PFSK-1 (cell line): ENCODE data around the gene RGS6.

Experiments
- FOXP2 ChIP-seq: optimal IDR thresholded peaks from 2 replicates; pipeline ENCODE3; 2011; ENCODE audit warnings: borderline replicate concordance, control low read depth, inconsistent platforms; ENCODE audit not compliant: insufficient read depth; ENCODE audit errors: extremely low read length, extremely low read depth
- POLR2AphosphoS5 ChIP-seq: IDR thresholded peaks from 2 replicates; pipeline ENCODE4 v1.6.1; 2012; ENCODE audit warnings: low read depth, mild to moderate bottlenecking, control low read depth, low read length, moderate library complexity
- REST ChIP-seq, 2 experiments: IDR thresholded peaks; 2 replicates each; pipeline versions ENCODE4 v1.6.1 to v1.8.0; 2011 to 2012; ENCODE audit warnings: low read depth in 2 of 2, low read length in 2 of 2, control low read depth in 1 of 2, inconsistent platforms in 1 of 2, mild to moderate bottlenecking in 1 of 2, moderate library complexity in 1 of 2; ENCODE audit not compliant: insufficient read depth in 1 of 2
- SIN3A ChIP-seq: IDR thresholded peaks from 2 replicates; pipeline ENCODE4 v1.6.1; 2012; ENCODE audit warnings: mild to moderate bottlenecking, low read length, moderate library complexity, borderline replicate concordance; ENCODE audit not compliant: insufficient read depth
- TAF1 ChIP-seq: IDR thresholded peaks from 2 replicates; pipeline ENCODE4 v1.6.1; 2012; ENCODE audit warnings: low read length, control low read depth, borderline replicate concordance; ENCODE audit not compliant: insufficient read depth

Gene RGS6

GRCh38 chr14:72275242-72275641, 343.0 kb downstream of the RGS6 start:
- TF ChIP-seq REST (IDR thresholded peaks at IDR 0.05; ENCODE audit: insufficient read depth in 1 of 2, low read depth in 2 of 2, low read length in 2 of 2) (no peak), FOXP2 (no peak), POLR2AphosphoS5 (no peak), SIN3A (no peak), TAF1 (no peak)

- TF ChIP-seq POLR2AphosphoS5 = no peak
- TF ChIP-seq REST (IDR thresholded peaks at IDR 0.05; ENCODE audit: insufficient read depth in 1 of 2, low read depth in 2 of 2, low read length in 2 of 2) = no peak
Observed at GRCh38 chr14:72278316-72278715, 346.1 kb downstream of the RGS6 start.

- TF ChIP-seq REST (IDR thresholded peaks at IDR 0.05; ENCODE audit: insufficient read depth in 1 of 2, low read depth in 2 of 2, low read length in 2 of 2) (no peak), SIN3A (no peak), TAF1 (no peak), POLR2AphosphoS5 (no peak), FOXP2 (no peak)
Observed at GRCh38 chr14:72284176-72284575, 351.9 kb downstream of the RGS6 start.

- TF ChIP-seq REST (IDR thresholded peaks at IDR 0.05; ENCODE audit: insufficient read depth in 1 of 2, low read depth in 2 of 2, low read length in 2 of 2) (no peak), POLR2AphosphoS5 (no peak), TAF1 (no peak), SIN3A (no peak), FOXP2 (no peak)
Observed at GRCh38 chr14:72290241-72290640, 358.0 kb downstream of the RGS6 start.

GRCh38 chr14:72291908-72292688, 359.9 kb downstream of the RGS6 start:
- no peak for TF ChIP-seq TAF1
- no peak for TF ChIP-seq FOXP2
- TF ChIP-seq POLR2AphosphoS5 = no peak
- TF ChIP-seq SIN3A = no peak
- TF ChIP-seq REST (IDR thresholded peaks at IDR 0.05; ENCODE audit: insufficient read depth in 1 of 2, low read depth in 2 of 2, low read length in 2 of 2) = no peak
